KOPT-K1 (cell line): ENCODE data around the gene DIPK1A.
A peak's percentile ranks its signal among the peaks of the same experiment; 100 is the strongest.

ENCODE experiments used
- H3K27ac ChIP-seq: fragments of 200-600 bp; sonication (generic); 2 replicates; pipeline ENCODE4 v1.5.1; 2016; ENCODE audit warnings: antibody characterized with exemption, mild to moderate bottlenecking, low read depth, low read length; ENCODE audit not compliant: poor library complexity, severe bottlenecking
- H3K36me3 ChIP-seq: fragments of 200-600 bp; sonication (generic); 2 replicates; pipeline ENCODE4 v1.5.1; 2017; ENCODE audit warnings: antibody characterized with exemption, mild to moderate bottlenecking, low read length, moderate library complexity; ENCODE audit not compliant: insufficient read depth
- H3K9me3 ChIP-seq: fragments of 200-600 bp; sonication (generic); 2 replicates; pipeline ENCODE4 v1.5.1; 2017; ENCODE audit warnings: antibody characterized with exemption, low read length, mild to moderate bottlenecking; ENCODE audit not compliant: insufficient read depth, poor library complexity, severe bottlenecking

Gene DIPK1A

GRCh38 chr1:92948071-92948470 is 13.2 kb downstream of the DIPK1A start:
- Histone ChIP-seq H3K9me3 (no peaks in the 10 kb centered on the region), H3K36me3 (no peaks in the 10 kb centered on the region), H3K27ac (no peak overlapping the region)

GRCh38 chr1:92945748-92946270 is 15.5 kb downstream of the DIPK1A start:
- Histone ChIP-seq H3K36me3 (no peaks in the 10 kb centered on the region), H3K27ac (no peak overlapping the region), H3K9me3 (no peaks in the 10 kb centered on the region)

- Histone ChIP-seq H3K27ac (peak overlapping the region; percentile 14), H3K9me3 (no peaks in the 10 kb centered on the region), H3K36me3 (no peaks in the 10 kb centered on the region)
These were observed 16.1 kb downstream of the DIPK1A start for GRCh38 chr1:92944901-92945747.

GRCh38 chr1:92943502-92943847 is 17.8 kb downstream of the DIPK1A start:
- Histone ChIP-seq H3K27ac (no peak overlapping the region), H3K9me3 (no peaks in the 10 kb centered on the region), H3K36me3 (no peaks in the 10 kb centered on the region)

GRCh38 chr1:92940541-92940940 is 20.7 kb downstream of the DIPK1A start:
- Histone ChIP-seq H3K27ac (no peak overlapping the region), H3K9me3 (no peaks in the 10 kb centered on the region), H3K36me3 (no peaks in the 10 kb centered on the region)

GRCh38 chr1:92937731-92938130 is 23.5 kb downstream of the DIPK1A start:
- no peaks in the 10 kb centered on the region for H3K36me3 ChIP-seq

GRCh38 chr1:92936865-92937264 is 24.4 kb downstream of the DIPK1A start:
- H3K36me3 ChIP-seq: no peaks in the 10 kb centered on the region
- no peak overlapping the region for H3K27ac ChIP-seq
- no peaks in the 10 kb centered on the region for H3K9me3 ChIP-seq

More at GRCh38 chr1:92937731-92938130, 23.5 kb downstream of the DIPK1A start:
- Histone ChIP-seq H3K9me3 (no peaks in the 10 kb centered on the region), H3K27ac (no peak overlapping the region)

GRCh38 chr1:92934395-92935378 is 26.6 kb downstream of the DIPK1A start:
- Histone ChIP-seq H3K36me3 (no peaks in the 10 kb centered on the region), H3K9me3 (no peaks in the 10 kb centered on the region), H3K27ac (no peak overlapping the region)

GRCh38 chr1:92933459-92933858 is 27.8 kb downstream of the DIPK1A start:
- Histone ChIP-seq H3K9me3 (no peaks in the 10 kb centered on the region), H3K27ac (no peak overlapping the region)

GRCh38 chr1:92931691-92932090 is 29.6 kb downstream of the DIPK1A start:
- no peaks in the 10 kb centered on the region for H3K9me3 ChIP-seq
- H3K27ac ChIP-seq: no peak overlapping the region
- H3K36me3 ChIP-seq: no peaks in the 10 kb centered on the region

More at GRCh38 chr1:92933459-92933858, 27.8 kb downstream of the DIPK1A start:
- H3K36me3 ChIP-seq: no peaks in the 10 kb centered on the region

GRCh38 chr1:92929461-92929860 is 31.8 kb downstream of the DIPK1A start:
- Histone ChIP-seq H3K36me3 (no peaks in the 10 kb centered on the region), H3K9me3 (no peaks in the 10 kb centered on the region), H3K27ac (no peak overlapping the region)

- Histone ChIP-seq H3K9me3 (no peaks in the 10 kb centered on the region), H3K27ac (no peak overlapping the region), H3K36me3 (no peaks in the 10 kb centered on the region)
These were observed 33.4 kb downstream of the DIPK1A start for GRCh38 chr1:92927870-92928269.

- no peaks in the 10 kb centered on the region for H3K36me3 ChIP-seq
- no peaks in the 10 kb centered on the region for H3K9me3 ChIP-seq
- no peak overlapping the region for H3K27ac ChIP-seq
These were observed 34.4 kb downstream of the DIPK1A start for GRCh38 chr1:92926873-92927272.

- H3K27ac ChIP-seq: no peak overlapping the region
- no peaks in the 10 kb centered on the region for H3K36me3 ChIP-seq
- no peaks in the 10 kb centered on the region for H3K9me3 ChIP-seq
These were observed 36.8 kb downstream of the DIPK1A start for GRCh38 chr1:92924501-92924900.

GRCh38 chr1:92923664-92924063 is 37.6 kb downstream of the DIPK1A start:
- H3K36me3 ChIP-seq: no peaks in the 10 kb centered on the region
- no peaks in the 10 kb centered on the region for H3K9me3 ChIP-seq
- H3K27ac ChIP-seq: no peak overlapping the region
